Esophagus squamous epithelium (tissue), 5 donors: Measurements from ENCODE around the gene TESK2. TPM values are rescaled to one million over a fixed set of nuclear protein-coding genes. Genes with fewer than 3 reads are reported as not detected.

ENCODE experiments used
- DNase-seq: peaks from one replicate; lab custom pipeline; 2025; lab: John Stamatoyannopoulos, UW
- H3K27ac ChIP-seq, 4 donors: fragments of 200-600 bp; sonication (generic); one replicate each; pipeline ENCODE4 v1.5.1; 2016 to 2019; ENCODE audit warnings: mild to moderate bottlenecking in 1 of 4
- H3K27me3 ChIP-seq, 4 donors: fragments of 200-600 bp; sonication (generic); 1 replicate in 3 of 4; 2 replicates in 1 of 4; pipeline versions ENCODE4 v1.5.1 to v1.6.0; 2017 to 2021; ENCODE audit warnings: antibody characterized with exemption in 1 of 4
- H3K36me3 ChIP-seq, 3 donors: fragments of 200-600 bp; sonication (generic); one replicate each; pipeline ENCODE4 v1.5.1; 2016 to 2019
- H3K4me1 ChIP-seq, 3 donors: fragments of 200-600 bp; sonication (generic); one replicate each; pipeline ENCODE4 v1.5.1; 2017 to 2019
- H3K4me3 ChIP-seq, 4 donors: fragments of 200-600 bp; sonication (generic); 1 replicate in 3 of 4; 2 replicates in 1 of 4; pipeline ENCODE4 v1.5.1; 2016 to 2019; ENCODE audit warnings: mild to moderate bottlenecking in 2 of 4, moderate library complexity in 1 of 4
- H3K9me3 ChIP-seq, 3 donors: fragments of 200-600 bp; sonication (generic); one replicate each; pipeline ENCODE4 v1.5.1; 2016 to 2019
- POLR2A ChIP-seq, 4 donors: fragments of 450-650 bp; IDR thresholded peaks; one replicate each; pipeline ENCODE4 v1.6.1; 2017; ENCODE audit warnings: antibody characterized with exemption in 4 of 4, mild to moderate bottlenecking in 4 of 4, moderate library complexity in 3 of 4
- WGBS, 2 donors: methylation state at CpG; one replicate each; pipeline ENCODE4 v1.1.5; 2018; 5-methylcytosine and 5-hydroxymethylcytosine counted together
- intact Hi-C: fragments of 100-400 bp; cut with DNase I; formaldehyde crosslinking; loops from one replicate; pipeline ENCODE4 v1.15.0; 2022
- total RNA-seq, 4 donors: library from RNA; depleted of rRNA; stranded (reverse); fragments of >200 nt; gene quantifications; one replicate each; pipeline ENCODE4 v1.1.0, GENCODE V29; 2016
- TF ChIP-seq, protein P1 (sequence below), 6 experiments: fragments of 450-650 bp in 4 of 6; fragments of 200-600 bp in 2 of 6; sonication (generic) in 2 of 6; IDR thresholded peaks; one replicate each; pipeline ENCODE4 v1.5.1; 2016 to 2019; ENCODE audit warnings: antibody characterized with exemption in 6 of 6, mild to moderate bottlenecking in 4 of 6, moderate library complexity in 4 of 6
- donor health status: DM: yes; HTN: yes; CAD: no.

The TESK2 gene
- total RNA-seq, 4 donors from 2014 or later = 4.2 to 8.4 (median 5.9) TPM

- TF ChIP-seq POLR2A (IDR thresholded peaks at IDR 0.05) = no peak
- TF ChIP-seq, protein P1, sequence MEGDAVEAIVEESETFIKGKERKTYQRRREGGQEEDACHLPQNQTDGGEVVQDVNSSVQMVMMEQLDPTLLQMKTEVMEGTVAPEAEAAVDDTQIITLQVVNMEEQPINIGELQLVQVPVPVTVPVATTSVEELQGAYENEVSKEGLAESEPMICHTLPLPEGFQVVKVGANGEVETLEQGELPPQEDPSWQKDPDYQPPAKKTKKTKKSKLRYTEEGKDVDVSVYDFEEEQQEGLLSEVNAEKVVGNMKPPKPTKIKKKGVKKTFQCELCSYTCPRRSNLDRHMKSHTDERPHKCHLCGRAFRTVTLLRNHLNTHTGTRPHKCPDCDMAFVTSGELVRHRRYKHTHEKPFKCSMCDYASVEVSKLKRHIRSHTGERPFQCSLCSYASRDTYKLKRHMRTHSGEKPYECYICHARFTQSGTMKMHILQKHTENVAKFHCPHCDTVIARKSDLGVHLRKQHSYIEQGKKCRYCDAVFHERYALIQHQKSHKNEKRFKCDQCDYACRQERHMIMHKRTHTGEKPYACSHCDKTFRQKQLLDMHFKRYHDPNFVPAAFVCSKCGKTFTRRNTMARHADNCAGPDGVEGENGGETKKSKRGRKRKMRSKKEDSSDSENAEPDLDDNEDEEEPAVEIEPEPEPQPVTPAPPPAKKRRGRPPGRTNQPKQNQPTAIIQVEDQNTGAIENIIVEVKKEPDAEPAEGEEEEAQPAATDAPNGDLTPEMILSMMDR (IDR thresholded peaks at IDR 0.05) = no peak
- Histone ChIP-seq H3K4me3 (no peak overlapping the region), H3K27ac (no peak overlapping the region), H3K27me3 (no peaks in the 10 kb centered on the region), H3K4me1 (peaks cover 0 to 19% (median 6%) of the 10 kb centered on the region in 3 donors), H3K36me3 (no peaks in the 10 kb centered on the region), H3K9me3 (no peaks in the 10 kb centered on the region)
- intact Hi-C loops = no loop called here
- WGBS, 2 donors = 88% methylated on average over 6 of the region's 6 CpGs
- no peak for DNase-seq
Observed at GRCh38 chr1:45379524-45379923, 111.4 kb downstream of the TESK2 start.

DNA sequence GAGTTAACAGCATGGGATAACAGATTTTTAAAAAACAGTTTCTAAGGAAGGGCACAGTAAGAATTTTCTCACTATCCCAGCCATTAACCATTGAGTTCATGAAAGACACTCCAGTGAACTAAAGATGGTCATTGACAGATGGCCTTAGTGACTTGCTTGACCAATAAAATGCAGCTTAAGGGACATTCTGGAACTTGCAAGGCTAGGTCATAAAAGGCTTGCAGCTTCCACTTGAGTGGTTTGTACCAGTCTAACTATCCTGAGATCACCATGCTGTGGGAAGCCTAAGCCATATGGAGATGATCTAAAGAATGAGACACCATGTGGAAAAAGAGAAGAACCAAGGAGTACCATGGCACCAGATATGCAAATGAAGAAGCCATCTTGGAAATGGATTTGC is 112.8 kb downstream of the TESK2 start:
- no peak for DNase-seq
- Histone ChIP-seq H3K4me3 (no peak overlapping the region), H3K4me1 (peaks cover 0 to 31% (median 13%) of the 10 kb centered on the region in 3 donors), H3K9me3 (no peaks in the 10 kb centered on the region), H3K27me3 (no peaks in the 10 kb centered on the region), H3K27ac (no peak overlapping the region), H3K36me3 (no peaks in the 10 kb centered on the region)
- intact Hi-C loops = no loop called here
- TF ChIP-seq, protein P1 (IDR thresholded peaks at IDR 0.05) = no peak
- no peak for TF ChIP-seq POLR2A (IDR thresholded peaks at IDR 0.05)

DNA sequence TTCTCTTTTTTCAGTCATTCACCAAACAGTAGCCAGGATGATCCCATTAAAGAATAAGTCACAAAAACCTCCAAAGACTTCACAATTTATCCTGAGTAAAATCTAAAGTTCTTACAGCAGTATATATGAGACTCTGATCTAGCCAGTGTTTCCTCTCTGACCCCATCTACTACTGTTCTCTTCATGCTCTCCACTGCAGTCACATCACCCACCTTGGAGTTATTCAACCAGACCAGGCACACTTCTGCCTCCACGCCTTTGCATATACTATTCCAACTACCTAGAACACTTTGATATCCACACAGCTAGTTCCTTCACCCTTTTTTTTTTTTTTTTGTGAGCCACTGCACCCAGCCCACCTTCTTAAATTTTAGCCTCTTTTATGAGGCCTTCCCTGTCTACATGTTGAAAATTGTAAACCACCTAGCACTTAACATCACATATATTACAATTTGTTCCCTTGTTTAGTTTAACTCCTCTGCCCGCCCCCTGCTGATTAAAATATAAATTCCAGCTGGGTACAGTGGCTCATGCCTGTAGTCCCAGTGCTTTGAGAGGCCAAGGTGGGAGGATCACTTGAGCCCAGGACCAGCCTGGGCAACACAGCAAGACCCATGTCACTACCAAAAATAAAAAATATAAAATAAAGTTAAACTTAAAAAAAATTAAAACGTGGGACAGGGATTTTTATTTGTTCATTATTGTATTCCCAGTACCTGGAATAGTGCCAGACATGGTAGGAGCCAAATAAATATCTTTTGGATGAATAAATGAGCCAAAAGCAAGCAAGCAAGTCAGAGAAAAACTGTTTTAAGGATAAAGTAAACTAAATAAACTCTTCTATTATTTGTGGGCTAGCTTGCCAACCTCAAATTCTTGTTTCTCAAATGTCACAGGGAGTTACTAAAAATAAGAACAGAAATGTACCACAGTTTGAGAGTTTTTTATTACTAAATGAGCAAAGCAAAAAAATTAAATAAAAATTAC is 115.6 kb downstream of the TESK2 start:
- TF ChIP-seq POLR2A (IDR thresholded peaks at IDR 0.05) = no peak
- TF ChIP-seq, protein P1 (IDR thresholded peaks at IDR 0.05) = no peak
- H3K9me3 ChIP-seq = no peaks in the 10 kb centered on the region
- no peaks in the 10 kb centered on the region for H3K36me3 ChIP-seq
- DNase-seq = no peak
- no peak overlapping the region for H3K4me3 ChIP-seq
- intact Hi-C loops = no loop called here
- peak overlapping the region in 2 of 4 donors; percentile 14 to 32 for H3K27ac ChIP-seq
- no peaks in the 10 kb centered on the region for H3K27me3 ChIP-seq
- peaks cover 0 to 31% (median 10%) of the 10 kb centered on the region in 3 donors for H3K4me1 ChIP-seq
- 45 to 53% methylated on average over 3 of the region's 3 CpGs for WGBS, 2 donors

- Histone ChIP-seq H3K27ac (peak overlapping the region in 1 of 4 donors; percentile 6), H3K27me3 (no peaks in the 10 kb centered on the region), H3K4me3 (no peak overlapping the region), H3K9me3 (no peaks in the 10 kb centered on the region), H3K4me1 (peaks cover 0 to 31% (median 10%) of the 10 kb centered on the region in 3 donors), H3K36me3 (no peaks in the 10 kb centered on the region)
- intact Hi-C loops = no loop called here
- no peak for DNase-seq
- TF ChIP-seq, protein P1 (IDR thresholded peaks at IDR 0.05) = no peak
- TF ChIP-seq POLR2A (IDR thresholded peaks at IDR 0.05) = no peak
Observed at GRCh38 chr1:45373573-45373972, 117.4 kb downstream of the TESK2 start.

GRCh38 chr1:45370575-45370974 is 120.4 kb downstream of the TESK2 start:
- peaks cover 0 to 23% (median 7%) of the 10 kb centered on the region in 3 donors for H3K4me1 ChIP-seq
- no peak overlapping the region for H3K4me3 ChIP-seq
- TF ChIP-seq, protein P1 (IDR thresholded peaks at IDR 0.05) = no peak
- TF ChIP-seq POLR2A (IDR thresholded peaks at IDR 0.05) = no peak
- H3K36me3 ChIP-seq = no peaks in the 10 kb centered on the region
- H3K27ac ChIP-seq = no peak overlapping the region
- no peaks in the 10 kb centered on the region for H3K27me3 ChIP-seq
- intact Hi-C loops = no loop called here
- DNase-seq = no peak
- H3K9me3 ChIP-seq = no peaks in the 10 kb centered on the region
